GM21381 (cell line): ENCODE results near the gene ST7.

Experiments used
- ATAC-seq: cut with Tn5 transposase; IDR thresholded peaks from one replicate; pipeline ENCODE4 v1.9.1; 2021; ENCODE audit warnings: mild to moderate bottlenecking, moderate library complexity; ENCODE audit not compliant: unreplicated experiment

Gene ST7

DNA sequence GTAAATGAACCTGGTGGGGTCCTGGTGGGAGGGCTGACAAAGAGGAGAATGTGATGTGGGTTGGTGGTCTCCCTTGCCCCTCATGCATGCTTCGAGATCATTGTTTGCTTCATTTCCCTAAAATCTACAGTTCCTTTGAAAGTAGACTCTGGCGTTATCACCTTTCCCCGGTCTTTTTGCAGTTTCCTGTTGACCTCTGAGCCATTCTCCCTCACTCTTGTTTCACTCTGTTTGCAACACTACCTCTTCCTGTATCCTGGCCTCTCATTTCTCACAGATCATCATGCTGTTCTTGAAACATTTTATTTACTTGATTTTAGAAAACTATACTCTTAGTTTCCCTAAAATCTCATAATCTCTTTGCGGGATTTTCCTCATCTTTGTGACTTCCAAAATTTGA is 189.8 kb downstream of the ST7 start:
- ATAC-seq, result no peak

DNA sequence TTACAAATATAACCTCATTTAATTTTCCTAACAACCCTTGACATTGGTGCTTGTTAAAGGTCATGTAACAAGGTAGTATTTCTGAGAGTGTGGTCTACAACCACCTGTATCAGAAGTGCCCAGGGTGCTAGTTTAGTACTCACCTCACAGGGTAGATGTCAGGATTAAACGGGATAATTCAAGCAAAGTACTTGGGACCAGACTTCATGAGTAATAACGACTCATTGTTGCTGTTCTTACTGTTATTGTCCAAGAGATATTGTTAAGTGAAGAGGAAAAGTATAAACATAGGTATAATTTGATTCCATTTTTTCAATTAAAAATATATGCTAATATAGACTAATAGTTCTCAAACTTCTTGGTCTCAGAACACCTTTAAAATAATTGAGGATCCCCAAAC is 190.3 kb downstream of the ST7 start:
- no peak for ATAC-seq

DNA sequence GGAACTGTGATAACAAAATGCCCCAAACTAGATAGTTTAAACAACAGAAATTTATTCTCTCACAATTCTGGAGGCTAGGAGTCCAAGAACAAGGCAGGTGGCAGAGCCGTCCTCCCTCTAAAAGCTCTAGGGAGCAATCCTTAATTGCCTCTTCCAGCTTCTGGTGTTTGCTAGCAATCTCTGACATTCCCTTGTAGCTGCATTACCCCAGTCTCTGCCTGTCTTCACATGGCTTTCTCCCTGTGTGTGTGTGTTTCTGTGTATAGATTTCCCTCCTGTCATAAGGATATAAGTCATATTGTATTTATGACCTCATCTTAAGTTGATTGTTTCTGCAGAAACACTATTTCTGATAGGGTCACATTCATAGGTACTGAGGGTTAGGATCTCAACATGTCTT is 192.0 kb downstream of the ST7 start:
- ATAC-seq, result no peak

DNA sequence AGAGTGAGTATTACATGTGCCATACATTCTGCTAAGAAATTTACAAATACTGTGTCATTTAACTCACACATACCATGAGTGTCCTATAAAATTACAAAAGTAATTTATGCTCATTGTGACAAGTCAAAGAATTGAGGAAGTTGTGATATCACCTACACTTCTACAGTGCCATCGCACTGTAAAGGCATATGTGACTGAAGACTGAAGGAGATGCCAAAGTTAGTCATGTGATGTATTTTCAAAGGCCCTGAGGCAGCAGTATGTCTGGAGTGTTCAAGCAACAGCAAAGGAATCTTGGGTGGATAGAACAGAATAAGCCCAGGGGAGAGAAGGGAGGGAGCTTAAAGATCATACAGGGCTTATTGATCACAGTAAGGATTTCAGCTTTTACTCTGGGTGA is 192.8 kb downstream of the ST7 start:
- no peak for ATAC-seq

DNA sequence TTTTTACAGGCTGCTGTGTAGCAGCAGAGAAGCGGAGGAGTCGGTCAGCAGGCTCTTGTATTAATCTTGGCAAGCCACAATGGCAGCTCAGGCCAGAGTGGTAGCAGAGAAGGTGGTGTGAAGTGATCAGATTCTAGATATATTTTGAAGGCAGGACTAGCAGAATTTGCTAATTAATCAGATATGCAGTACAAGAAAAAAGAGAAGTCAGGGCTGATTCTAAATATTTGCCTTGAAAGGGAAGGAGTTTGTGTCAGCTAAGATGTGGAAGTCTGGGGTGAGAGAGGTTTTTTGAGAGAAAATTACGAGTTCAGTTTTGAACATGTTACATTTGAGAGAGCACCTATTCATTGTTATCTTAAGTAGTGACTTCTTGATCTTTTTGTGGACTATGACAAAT is 193.2 kb downstream of the ST7 start:
- no peak for ATAC-seq

DNA sequence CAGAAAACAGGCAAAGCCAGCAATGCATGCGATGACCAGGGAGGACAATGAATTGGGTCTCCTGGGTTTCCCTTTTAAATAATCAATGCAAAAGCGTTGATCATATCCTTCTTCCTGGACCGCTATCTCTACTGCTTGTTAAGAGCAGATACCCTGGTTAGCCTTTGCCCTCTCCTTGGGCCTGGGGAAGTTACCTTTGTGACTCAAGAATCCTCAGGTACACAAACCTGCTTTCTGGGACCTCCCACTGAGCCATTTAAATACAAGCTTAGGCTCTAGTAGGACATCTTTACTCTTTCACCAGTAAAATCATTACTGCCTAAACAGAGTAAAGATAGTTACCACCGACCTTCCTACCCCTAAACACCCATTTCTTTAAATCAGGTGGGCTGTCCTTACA is 195.7 kb downstream of the ST7 start:
- no peak for ATAC-seq

DNA sequence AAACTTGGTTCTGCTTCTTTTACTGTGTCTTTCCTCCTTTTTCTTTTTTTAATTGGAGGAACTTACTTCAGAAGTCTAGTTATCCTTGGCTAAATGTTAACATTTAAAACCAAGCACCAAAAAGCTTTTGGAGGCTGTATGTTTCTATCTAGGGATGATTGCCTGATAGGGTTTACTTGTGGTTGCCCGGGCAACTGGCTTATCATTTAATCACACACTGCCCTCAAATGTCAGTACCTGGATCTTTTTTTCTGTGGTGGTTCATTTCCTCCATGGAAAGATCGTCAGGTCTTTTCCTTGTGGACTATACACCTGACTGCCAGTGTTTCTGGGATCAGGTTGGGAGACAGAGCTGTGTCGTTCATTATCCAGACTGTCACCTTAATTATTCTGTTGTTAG is 196.4 kb downstream of the ST7 start:
- no peak for ATAC-seq

DNA sequence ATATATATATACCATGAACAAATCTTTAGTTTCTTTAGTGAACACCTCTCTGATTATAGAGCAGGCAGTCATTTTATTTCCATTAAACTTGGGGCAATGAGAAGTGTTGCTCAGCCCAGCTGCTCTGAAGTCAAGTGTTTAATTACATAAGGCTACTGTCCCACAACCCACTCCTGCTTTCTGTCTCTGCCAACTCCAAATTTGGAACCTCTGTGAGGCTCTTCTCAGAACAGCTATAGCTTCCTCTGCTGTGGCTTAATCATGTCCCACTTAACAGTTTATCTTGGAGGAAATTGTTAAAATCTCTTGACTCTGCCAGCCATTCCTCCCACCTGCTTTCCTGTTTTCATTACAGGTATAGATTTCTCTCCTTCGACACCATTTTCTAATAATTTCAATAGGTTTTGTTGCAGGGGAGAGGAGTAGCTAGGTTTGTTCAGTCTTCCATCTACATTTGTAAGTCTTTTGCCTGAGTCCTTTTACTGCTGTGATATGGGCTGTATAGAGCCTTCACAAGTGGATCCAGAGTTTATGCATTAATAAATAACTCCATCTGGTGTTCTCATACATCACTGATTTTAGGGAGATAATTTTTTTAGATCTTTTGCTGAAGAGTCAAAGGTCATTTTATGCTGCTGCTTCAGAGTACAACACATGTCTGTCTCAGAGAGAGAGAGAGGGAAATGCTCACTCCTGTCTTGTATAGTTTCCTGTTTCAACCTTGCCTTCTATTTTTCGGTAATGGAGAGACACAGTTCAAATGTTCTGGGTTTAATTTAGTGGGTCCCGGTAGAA is 199.1 kb downstream of the ST7 start:
- no peak for ATAC-seq

DNA sequence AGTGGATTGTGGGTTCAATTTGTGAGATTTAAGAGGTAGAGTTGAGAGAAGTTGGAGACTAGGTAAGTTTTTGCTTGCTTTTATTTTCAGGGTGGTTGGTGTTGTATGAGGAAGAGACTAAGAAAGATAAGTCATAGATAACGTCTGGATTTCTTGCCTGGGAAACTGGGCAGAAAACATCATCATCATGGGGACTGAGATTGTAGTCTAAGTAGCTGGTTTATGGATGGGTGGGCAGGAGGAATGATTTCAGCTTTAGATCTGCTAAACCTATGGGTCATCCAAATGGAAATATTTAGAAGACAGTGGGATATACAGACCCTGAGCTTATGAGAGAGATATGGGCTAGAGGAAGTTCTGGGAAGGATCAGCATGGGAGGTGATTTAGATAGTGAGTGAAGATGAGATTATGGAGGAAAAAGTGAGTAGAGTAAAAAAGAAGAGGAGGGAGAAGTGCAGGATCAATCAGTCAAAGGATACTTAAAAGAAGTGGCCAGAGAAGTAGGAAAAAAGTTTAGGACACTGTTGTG is 199.8 kb downstream of the ST7 start:
- ATAC-seq, result no peak

DNA sequence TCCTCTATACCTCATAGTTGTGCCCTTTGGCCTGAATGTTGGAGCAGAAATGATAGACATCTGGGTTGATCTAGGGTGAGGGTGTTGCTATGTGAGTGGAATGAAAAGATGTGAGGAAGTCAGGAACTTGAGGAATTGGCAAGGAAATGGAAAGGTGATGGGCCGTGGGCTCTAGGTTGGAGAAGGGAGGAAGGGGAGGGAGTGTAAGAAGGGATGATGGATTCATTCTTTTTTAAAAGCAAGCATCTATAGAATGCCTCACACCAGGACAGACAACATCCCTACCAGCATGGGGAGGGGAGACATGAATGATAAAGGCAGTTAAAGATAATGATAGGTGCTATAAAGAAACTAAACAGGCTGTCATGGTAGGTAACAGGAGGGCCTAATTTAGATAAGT is 201.4 kb downstream of the ST7 start:
- no peak for ATAC-seq

DNA sequence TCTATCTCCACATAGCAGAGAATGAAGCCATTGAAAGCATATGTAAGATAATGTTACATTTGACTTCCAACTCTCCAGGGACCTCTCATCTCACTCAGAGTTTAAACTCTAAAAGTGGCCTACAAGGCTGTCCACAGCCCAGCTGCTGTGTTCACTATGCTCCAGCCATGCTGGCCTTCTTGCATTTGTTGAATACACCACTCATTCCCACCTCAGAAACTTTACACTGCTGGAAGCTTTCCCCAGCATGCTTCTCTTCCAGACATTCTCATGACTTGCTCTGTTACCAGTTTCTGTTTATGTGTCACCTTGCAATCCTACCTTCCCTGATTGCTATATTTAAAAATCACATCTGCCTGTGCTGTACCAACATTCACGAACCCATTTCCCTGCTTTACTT is 202.4 kb downstream of the ST7 start:
- no peak for ATAC-seq

DNA sequence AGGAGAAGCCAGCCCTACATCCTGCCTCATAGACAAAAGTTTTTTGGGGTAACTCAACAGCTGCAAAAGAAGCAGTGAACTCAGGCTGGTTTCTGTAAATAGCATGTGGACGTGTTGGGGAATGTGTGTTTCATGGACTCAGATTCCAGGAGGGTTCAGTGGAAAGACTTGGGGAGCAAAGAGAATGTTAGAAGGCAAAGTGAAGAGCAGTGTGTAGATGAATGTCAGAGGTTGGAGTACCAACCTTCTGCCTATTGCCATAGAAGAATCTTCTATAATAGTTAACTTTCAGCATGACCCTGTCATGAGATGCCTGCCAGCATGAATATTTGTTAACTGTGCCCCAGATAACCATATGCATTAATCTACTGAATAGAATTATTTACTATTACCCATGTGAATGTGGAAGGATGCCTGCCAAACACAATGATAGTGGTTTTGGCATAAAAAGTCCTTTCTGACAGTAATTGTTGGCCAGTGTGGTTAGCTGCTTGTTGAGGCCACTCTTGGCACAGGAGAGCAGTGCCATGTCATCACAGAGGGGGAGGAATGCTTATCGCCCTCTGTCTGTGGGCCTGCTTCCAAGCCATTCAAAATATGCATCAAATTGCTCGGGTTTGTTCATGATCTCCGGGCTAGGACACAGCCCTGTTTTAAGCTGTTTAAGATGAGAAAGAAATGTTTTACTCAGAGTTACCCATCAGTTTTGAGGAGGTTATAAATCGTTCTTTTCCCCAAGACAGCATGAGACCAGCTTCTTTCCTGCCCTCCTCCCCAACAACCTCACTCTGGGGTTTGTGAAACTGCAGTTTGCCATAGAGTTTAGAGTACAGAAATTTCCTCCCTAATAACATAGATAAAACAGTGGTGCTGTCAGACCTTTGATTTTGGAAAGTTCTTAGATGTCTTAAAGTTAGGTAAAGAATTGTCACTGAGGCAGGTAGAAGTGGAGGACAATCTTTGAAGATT is 204.2 kb downstream of the ST7 start:
- ATAC-seq, result no peak

DNA sequence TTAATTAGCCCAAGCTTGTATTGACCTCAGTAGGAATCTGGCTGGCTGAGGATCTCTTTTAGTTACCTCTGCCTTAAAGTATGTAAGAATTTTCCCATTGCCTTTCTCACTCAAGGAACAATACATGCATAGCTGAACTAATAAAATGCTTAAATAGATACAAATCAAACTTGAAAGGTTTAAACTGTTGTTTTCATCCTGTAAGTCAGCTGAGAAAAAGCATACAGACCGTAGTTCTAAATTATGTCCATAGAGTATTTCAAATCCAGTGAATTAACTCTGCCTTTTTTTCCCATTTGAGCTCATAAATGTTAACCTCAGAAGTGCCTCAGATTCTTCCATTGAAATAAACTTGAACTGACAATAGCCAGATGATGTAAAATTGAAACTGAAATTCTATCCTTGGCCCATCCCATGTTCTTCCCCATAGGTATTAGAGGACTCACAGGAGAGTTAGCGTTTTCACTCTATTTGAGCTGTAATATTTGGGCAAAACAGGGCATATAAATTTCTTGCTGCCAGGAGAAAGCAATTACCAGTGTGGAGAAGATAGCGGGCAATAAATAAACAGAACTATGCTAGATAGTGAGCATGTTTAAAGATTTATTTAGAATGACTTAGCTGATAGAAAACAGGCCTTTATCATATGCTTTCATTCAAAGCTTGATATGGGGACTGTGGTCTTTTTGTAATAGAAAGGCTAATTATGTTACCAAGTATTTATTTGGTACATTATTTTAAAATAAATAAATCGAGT is 205.8 kb downstream of the ST7 start:
- no peak for ATAC-seq

DNA sequence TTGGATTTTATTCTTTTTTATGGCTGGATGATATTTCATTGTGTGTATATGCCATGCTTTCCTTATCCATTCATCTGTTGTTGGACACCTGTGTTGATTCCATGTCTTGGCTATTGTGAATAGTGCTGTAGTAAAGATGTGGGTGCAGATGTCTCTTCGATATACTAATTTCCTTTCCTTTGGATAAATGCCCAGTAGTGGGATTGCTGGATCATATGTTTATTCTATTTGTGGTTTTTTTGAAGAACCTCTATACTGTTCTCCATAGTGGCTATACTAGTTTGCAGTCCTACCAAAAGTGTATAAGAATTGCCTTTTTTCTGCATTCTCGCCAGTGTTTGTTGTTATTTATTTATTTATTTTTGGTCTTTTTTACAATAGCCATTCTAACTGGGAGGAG is 209.8 kb downstream of the ST7 start:
- no peak for ATAC-seq

DNA sequence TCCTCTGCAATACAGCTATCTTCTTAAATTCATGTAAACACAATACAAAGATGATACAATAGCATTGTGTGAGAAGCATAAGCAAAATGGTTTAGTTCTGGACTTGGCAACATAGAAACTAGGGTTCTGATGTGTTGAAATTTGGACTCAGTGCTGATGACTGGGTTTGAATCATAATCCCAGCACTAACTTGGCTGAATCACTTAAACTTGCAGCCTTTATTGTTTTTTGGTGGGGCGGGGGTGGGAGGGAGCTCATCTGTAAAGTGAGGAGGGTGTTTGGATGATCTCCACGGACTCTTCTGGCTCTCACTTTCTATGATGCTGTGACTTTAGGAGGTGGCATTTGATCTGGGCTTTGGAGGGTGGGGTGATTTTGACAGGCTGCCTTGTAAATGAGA is 211.3 kb downstream of the ST7 start:
- no peak for ATAC-seq

DNA sequence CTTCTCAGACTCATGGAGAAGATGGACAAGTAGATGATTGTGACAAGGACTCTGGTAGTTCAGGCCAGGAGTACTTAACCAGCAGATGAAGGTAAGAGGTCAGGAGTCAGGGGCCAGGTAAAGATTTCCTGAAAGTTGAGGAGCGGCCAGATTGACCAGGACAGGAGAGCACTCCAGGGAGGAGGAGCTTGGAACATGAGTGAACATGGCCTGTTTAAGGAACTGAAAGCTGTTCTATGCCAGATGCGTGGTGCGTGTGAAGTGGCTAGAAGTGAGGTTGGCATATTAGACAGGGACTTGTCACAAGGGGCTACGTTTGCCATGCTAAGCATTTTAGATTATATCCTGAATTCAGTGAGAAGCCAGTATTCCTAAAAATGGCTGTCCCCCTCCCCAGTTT is 212.4 kb downstream of the ST7 start:
- ATAC-seq, result no peak

DNA sequence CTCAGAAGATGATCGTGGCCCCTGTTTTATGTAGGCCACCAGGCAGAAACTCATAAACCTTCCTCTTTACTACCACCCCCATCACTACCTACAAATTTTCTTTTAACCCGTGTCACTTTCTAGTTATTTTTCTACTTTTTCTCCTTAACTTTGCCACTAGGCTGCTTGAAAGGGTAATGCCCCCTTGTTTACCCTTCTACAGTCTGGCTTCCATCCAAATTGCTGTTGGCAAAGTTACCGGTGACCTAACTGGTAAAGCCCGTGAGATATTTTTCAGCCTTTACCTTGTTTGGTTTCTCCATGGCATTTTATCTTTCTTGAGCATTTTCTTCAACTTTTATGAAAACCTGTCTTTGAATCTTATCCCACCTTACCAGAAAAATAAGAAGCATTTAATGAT is 216.6 kb downstream of the ST7 start:
- no peak for ATAC-seq

DNA sequence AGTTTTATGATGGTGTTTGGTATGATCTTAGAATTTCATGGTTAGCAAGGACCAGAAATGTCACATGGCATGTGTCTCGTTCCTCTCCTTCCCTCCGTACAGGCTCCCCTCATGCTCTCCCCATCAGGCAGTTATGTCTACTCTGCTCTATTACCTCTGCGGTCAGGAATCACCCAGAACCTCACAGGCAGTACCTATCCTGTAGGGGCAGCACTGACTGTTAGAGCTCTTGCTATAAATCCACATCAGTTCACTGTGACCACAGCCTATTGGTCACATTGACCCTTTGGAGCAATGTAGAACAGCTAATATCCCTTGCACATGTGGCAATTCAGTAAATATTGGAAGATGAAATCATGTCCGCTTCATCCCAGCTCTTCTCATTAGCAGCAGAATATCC is 217.8 kb downstream of the ST7 start:
- no peak for ATAC-seq

DNA sequence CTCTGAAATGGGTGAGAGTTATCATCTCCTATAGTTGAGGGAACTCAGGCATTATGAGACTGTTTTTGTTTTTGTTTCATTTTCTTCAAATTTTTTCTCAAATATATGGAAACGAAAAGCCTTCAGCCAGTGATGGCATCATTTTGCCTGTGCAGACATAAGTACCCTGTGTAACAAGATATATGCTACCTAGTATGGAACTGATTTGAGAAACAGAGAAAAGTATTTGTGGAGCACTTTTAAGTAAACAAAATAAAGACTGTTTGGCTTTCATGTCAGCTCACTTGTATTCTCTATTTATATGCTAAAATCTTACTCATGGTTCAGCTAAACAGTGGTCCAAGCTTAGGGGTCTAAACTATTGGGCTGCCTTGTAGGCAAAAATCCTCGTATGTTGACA is 219.0 kb downstream of the ST7 start:
- ATAC-seq, result no peak

DNA sequence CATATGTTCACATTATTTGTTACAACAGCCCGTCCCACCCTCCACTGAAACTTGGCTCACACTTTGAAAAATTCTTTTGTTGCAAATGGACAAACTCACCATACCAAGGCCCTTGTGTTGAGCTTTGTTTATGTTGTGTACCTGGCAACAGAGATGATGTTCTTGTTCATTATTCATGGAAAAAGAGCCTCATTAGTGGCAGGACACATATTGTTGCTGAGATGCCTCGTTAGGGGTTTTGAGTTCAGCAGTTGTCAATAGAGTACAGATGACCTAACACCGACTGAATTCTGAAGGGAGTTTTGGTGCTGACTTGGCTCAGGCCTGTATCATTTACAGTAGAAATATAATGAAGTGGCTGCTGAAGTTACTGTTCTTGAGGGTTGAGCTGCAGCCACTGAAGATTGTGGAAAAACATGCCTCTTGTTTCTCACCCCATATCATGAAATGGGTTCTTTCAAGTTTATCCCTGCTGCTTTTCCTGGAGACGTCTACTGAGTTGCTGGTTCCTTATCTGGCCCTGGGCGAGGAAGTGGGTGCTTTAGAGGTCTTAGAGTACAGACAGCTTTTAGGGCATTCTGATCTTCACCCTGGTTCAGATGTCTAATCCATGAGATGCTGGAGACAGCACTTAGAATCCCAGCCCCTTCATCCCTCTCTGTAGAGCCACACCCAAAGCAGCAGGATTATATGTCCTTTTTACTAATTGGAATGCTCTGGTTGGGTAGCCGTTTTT is 219.9 kb downstream of the ST7 start:
- ATAC-seq, result no peak

DNA sequence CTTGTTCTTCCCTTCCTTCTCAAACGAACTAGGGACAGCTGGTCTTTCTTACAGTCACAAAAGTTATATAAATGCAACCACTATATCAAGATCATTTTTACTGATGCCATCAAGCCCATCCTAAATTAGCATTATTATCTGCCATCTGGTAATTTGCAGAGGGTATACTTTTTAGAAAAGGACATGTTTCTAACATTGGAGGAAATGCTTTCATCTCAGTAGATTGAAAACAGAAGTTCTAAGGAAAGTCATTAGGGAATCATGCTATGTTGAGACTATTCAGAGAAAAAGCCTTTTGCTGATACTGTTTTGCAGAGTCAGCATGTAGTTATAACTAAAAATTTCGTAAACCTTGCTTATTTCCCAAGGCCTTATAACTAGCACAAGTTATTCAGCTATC is 222.9 kb downstream of the ST7 start:
- ATAC-seq, result no peak
